ENCODE measurements around the gene MAP2K7.

- TF ChIP-seq, protein P1, sequence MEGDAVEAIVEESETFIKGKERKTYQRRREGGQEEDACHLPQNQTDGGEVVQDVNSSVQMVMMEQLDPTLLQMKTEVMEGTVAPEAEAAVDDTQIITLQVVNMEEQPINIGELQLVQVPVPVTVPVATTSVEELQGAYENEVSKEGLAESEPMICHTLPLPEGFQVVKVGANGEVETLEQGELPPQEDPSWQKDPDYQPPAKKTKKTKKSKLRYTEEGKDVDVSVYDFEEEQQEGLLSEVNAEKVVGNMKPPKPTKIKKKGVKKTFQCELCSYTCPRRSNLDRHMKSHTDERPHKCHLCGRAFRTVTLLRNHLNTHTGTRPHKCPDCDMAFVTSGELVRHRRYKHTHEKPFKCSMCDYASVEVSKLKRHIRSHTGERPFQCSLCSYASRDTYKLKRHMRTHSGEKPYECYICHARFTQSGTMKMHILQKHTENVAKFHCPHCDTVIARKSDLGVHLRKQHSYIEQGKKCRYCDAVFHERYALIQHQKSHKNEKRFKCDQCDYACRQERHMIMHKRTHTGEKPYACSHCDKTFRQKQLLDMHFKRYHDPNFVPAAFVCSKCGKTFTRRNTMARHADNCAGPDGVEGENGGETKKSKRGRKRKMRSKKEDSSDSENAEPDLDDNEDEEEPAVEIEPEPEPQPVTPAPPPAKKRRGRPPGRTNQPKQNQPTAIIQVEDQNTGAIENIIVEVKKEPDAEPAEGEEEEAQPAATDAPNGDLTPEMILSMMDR (IDR thresholded peaks at IDR 0.05): no peak
- TF ChIP-seq POLR2A (IDR thresholded peaks at IDR 0.05): no peak
Measured at GRCh38 chr19:7900931-7901330, 2.7 kb upstream of the MAP2K7 start.
